Natural killer cell (primary cell): ENCODE results near the gene MEIS2. TPM values are rescaled to one million over a fixed set of nuclear protein-coding genes. Genes with fewer than 3 reads are reported as not detected.

Experiments
- ATAC-seq, 3 donors: fragments of 150-1000 bp in 2 of 3; fragments of 200-7000 bp in 1 of 3; cut with Tn5 transposase; 1 replicate in 1 of 3; 2 replicates in 2 of 3; pipeline ENCODE4 v1.10.0; 2021; ENCODE audit warnings: mild to moderate bottlenecking in 2 of 3, moderate library complexity in 2 of 3
- DNase-seq, 2 donors: peaks; one replicate each; pipeline versions ENCODE4 v3.0.0 to v3.0.0-alpha.2; 2013 to 2021; ENCODE audit warnings: mixed read lengths in 1 of 2
- H3K27ac ChIP-seq: one replicate; pipeline ENCODE4 v1.5.1; 2013; ENCODE audit warnings: mild to moderate bottlenecking, low read length
- H3K27me3 ChIP-seq: one replicate; pipeline ENCODE4 v1.6.1; 2013; ENCODE audit warnings: low read length; ENCODE audit not compliant: control insufficient read depth, insufficient read depth
- H3K36me3 ChIP-seq: one replicate; pipeline ENCODE4 v1.6.1; 2013; ENCODE audit warnings: low read length; ENCODE audit not compliant: control insufficient read depth, insufficient read depth
- H3K4me1 ChIP-seq: one replicate; pipeline ENCODE4 v1.6.1; 2013; ENCODE audit warnings: low read length; ENCODE audit not compliant: control insufficient read depth, insufficient read depth
- H3K4me3 ChIP-seq: one replicate; pipeline ENCODE4 v1.5.1; 2013; ENCODE audit warnings: low read length
- H3K9me3 ChIP-seq: one replicate; pipeline ENCODE4 v1.6.1; 2013; ENCODE audit warnings: low read length; ENCODE audit not compliant: control insufficient read depth, insufficient read depth
- H3K27ac Mint-ChIP-seq, 2 donors: one replicate each; pipeline ENCODE4 v1.8.0; 2022; ENCODE audit warnings: mild to moderate bottlenecking in 2 of 2, mixed read lengths in 2 of 2, moderate library complexity in 1 of 2
- H3K27me3 Mint-ChIP-seq, 2 donors: one replicate each; pipeline ENCODE4 v1.8.0; 2022; ENCODE audit warnings: low read depth in 2 of 2, mixed read lengths in 2 of 2
- H3K36me3 Mint-ChIP-seq: one replicate; pipeline ENCODE4 v1.8.0; 2022; ENCODE audit warnings: mixed read lengths
- H3K4me1 Mint-ChIP-seq, 2 donors: one replicate each; pipeline ENCODE4 v1.8.0; 2022; ENCODE audit warnings: mixed read lengths in 2 of 2
- H3K4me3 Mint-ChIP-seq: one replicate; pipeline ENCODE4 v1.8.0; 2022; ENCODE audit warnings: mild to moderate bottlenecking, moderate library complexity, mixed read lengths
- H3K9me3 Mint-ChIP-seq, 2 donors: one replicate each; pipeline ENCODE4 v1.8.0; 2022; ENCODE audit warnings: mixed read lengths in 2 of 2
- WGBS: methylation state at CpG from one replicate; pipeline ENCODE4 v1.1.7; 2013; ENCODE audit warnings: missing lambda C conversion rate; ENCODE audit not compliant: insufficient coverage; 5-methylcytosine and 5-hydroxymethylcytosine counted together
- intact Hi-C: fragments of 100-400 bp; cut with micrococcal nuclease; formaldehyde crosslinking; loops from one replicate; pipeline ENCODE4 v1.14.2; 2022
- total RNA-seq, 4 donors: library from RNA; stranded (reverse); fragments of 120-200 nt in 1 of 4; gene quantifications; one replicate each; pipeline versions ENCODE4 v1.2.3 to v1.2.4, GENCODE V29; 2013 to 2022
- TF ChIP-seq, protein P1 (sequence below): fragments of 200-600 bp; IDR thresholded peaks from one replicate; pipeline ENCODE4 v1.8.0; 2022; ENCODE audit warnings: antibody characterized with exemption

Gene MEIS2
- total RNA-seq, 3 donors from 2014 or later (not counting 1 experiment from before 2014, with no cell fraction given) = 0.35 TPM; not detected in 2

DNA sequence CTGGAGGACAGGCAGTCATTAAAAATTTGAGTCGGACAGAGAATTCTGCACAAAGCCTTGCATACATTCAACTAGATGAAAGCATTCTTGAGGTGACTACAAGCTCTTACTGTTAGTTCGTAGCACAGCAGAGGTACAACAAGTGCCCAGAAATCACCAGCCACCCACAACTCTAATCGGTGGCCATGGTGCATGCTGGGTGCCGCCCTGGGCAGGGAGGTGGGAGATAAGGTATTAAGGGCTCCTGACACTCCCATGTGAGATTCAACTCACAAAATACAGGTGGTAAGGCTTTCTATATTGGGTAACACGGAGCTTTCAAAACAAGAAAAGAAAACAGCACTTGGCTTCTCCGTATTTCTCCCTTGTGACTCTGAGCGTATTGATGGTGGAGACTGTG, 66.0 kb downstream of the MEIS2 start:
- Histone ChIP-seq H3K4me3 (no peak overlapping the region), H3K9me3 (no peaks in the 10 kb centered on the region), H3K27me3 (no peaks in the 10 kb centered on the region), H3K27ac (no peak overlapping the region), H3K4me1 (no peaks in the 10 kb centered on the region), H3K36me3 (no peaks in the 10 kb centered on the region)
- TF ChIP-seq, protein P1, sequence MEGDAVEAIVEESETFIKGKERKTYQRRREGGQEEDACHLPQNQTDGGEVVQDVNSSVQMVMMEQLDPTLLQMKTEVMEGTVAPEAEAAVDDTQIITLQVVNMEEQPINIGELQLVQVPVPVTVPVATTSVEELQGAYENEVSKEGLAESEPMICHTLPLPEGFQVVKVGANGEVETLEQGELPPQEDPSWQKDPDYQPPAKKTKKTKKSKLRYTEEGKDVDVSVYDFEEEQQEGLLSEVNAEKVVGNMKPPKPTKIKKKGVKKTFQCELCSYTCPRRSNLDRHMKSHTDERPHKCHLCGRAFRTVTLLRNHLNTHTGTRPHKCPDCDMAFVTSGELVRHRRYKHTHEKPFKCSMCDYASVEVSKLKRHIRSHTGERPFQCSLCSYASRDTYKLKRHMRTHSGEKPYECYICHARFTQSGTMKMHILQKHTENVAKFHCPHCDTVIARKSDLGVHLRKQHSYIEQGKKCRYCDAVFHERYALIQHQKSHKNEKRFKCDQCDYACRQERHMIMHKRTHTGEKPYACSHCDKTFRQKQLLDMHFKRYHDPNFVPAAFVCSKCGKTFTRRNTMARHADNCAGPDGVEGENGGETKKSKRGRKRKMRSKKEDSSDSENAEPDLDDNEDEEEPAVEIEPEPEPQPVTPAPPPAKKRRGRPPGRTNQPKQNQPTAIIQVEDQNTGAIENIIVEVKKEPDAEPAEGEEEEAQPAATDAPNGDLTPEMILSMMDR = no peak
- intact Hi-C loops = no loop called here
- Mint-ChIP-seq H3K4me3 (no peak overlapping the region), H3K27ac (no peak overlapping the region), H3K4me1 (no peaks in the 10 kb centered on the region), H3K36me3 (no peaks in the 10 kb centered on the region), H3K27me3 (no peaks in the 10 kb centered on the region), H3K9me3 (peaks cover 3 to 7% of the 10 kb centered on the region in 2 donors)
- no peak for ATAC-seq
- no peak for DNase-seq
- WGBS = 87% methylated on average over 5 of the region's 7 CpGs

- no peaks in the 10 kb centered on the region for H3K4me1 ChIP-seq
- no peaks in the 10 kb centered on the region for H3K9me3 ChIP-seq
- Mint-ChIP-seq H3K36me3 (no peaks in the 10 kb centered on the region), H3K27me3 (no peaks in the 10 kb centered on the region), H3K27ac (no peak overlapping the region), H3K4me3 (no peak overlapping the region), H3K4me1 (no peaks in the 10 kb centered on the region), H3K9me3 (peaks cover 3 to 4% of the 10 kb centered on the region in 2 donors)
- H3K36me3 ChIP-seq = no peaks in the 10 kb centered on the region
- H3K27me3 ChIP-seq = no peaks in the 10 kb centered on the region
- DNase-seq = no peak
- intact Hi-C loops = no loop called here
- TF ChIP-seq, protein P1 = no peak
- no peak overlapping the region for H3K4me3 ChIP-seq
- H3K27ac ChIP-seq = no peak overlapping the region
- WGBS = 78% methylated on average over 3 of the region's 4 CpGs
- ATAC-seq = no peak
These were observed 68.1 kb downstream of the MEIS2 start for GRCh38 chr15:37032091-37032775.

- no peak for DNase-seq
- H3K9me3 Mint-ChIP-seq = peaks cover 3 to 5% of the 10 kb centered on the region in 2 donors
- no peaks in the 10 kb centered on the region for H3K4me1 Mint-ChIP-seq
- no peak overlapping the region for H3K27ac Mint-ChIP-seq
- TF ChIP-seq, protein P1 = no peak
- no peak for ATAC-seq
- H3K4me3 Mint-ChIP-seq = no peak overlapping the region
- WGBS = 71% methylated on average over 2 of the region's 4 CpGs
- H3K4me3 ChIP-seq = no peak overlapping the region
- no peaks in the 10 kb centered on the region for H3K4me1 ChIP-seq
- H3K36me3 ChIP-seq = no peaks in the 10 kb centered on the region
- H3K27me3 ChIP-seq = no peaks in the 10 kb centered on the region
- intact Hi-C loops = no loop called here
- H3K36me3 Mint-ChIP-seq = no peaks in the 10 kb centered on the region
- no peaks in the 10 kb centered on the region for H3K9me3 ChIP-seq
- H3K27ac ChIP-seq = no peak overlapping the region
- H3K27me3 Mint-ChIP-seq = no peaks in the 10 kb centered on the region
These were observed 69.2 kb downstream of the MEIS2 start for GRCh38 chr15:37031198-37031597.
